ENCODE data around the gene IFITM5.
A peak's percentile ranks its signal among the peaks of the same experiment; 100 is the strongest.
"Not testable (repeated sequence)": the region's sequence is repeated elsewhere in the genome, so short reads cannot be mapped to it uniquely, and the experiment has no call there.

IFITM5 gene

GRCh38 chr11:311013-311748 is 11.9 kb upstream of the IFITM5 start:
- not testable (repeated sequence) for H3K4me3 ChIP-seq (ENCODE audit: low read length); H3K36me3 ChIP-seq (ENCODE audit: control insufficient read depth, insufficient read depth, low read length)

GRCh38 chr11:309979-310572 is 10.8 kb upstream of the IFITM5 start:
- WGBS (ENCODE audit: extremely low coverage, insufficient coverage, low lambda C conversion rate), result no CpG with 5 or more reads among the region's 18 CpGs
- H2BK15ac ChIP-seq (replicated peaks; ENCODE audit: low read depth); H2BK120ac ChIP-seq (ENCODE audit: low read depth, low read length); H3K4me2 ChIP-seq (ENCODE audit: low read length); H3K4me3 ChIP-seq (ENCODE audit: low read length); H3K4ac ChIP-seq (ENCODE audit: low read depth, low read length); H3K79me1 ChIP-seq (ENCODE audit: low read length); H2BK5ac ChIP-seq (ENCODE audit: low read length); H4K5ac ChIP-seq (ENCODE audit: low read length); H3K27me3 ChIP-seq (ENCODE audit: insufficient read depth, low read length, poor library complexity); H2AK5ac ChIP-seq (ENCODE audit: low read length); H3K23ac ChIP-seq (ENCODE audit: low read length); H3K36me3 ChIP-seq (ENCODE audit: control insufficient read depth, insufficient read depth, low read length); H4K8ac ChIP-seq (ENCODE audit: low read depth, low read length); H3K18ac ChIP-seq (ENCODE audit: low read length); DNase-seq: not testable (repeated sequence)
- Histone ChIP-seq H3K27ac (ENCODE audit: low read depth, low read length) (peak overlapping the region; percentile 51), H3K79me2 (ENCODE audit: control insufficient read depth, insufficient read depth, low read length) (peaks cover 17% of the 10 kb centered on the region), H3K4me1 (ENCODE audit: control insufficient read depth, low read depth, low read length) (peaks cover 17% of the 10 kb centered on the region), H3K9ac (ENCODE audit: low read length) (peak overlapping the region; percentile 22), H3K56ac (ENCODE audit: low read length) (peak overlapping the region; percentile 73)

More at GRCh38 chr11:311013-311748, 11.9 kb upstream of the IFITM5 start:
- not testable (repeated sequence) for H2BK15ac ChIP-seq (replicated peaks; ENCODE audit: low read depth); H2BK5ac ChIP-seq (ENCODE audit: low read length); H3K4me2 ChIP-seq (ENCODE audit: low read length); H3K18ac ChIP-seq (ENCODE audit: low read length); H3K79me1 ChIP-seq (ENCODE audit: low read length); H2AK5ac ChIP-seq (ENCODE audit: low read length); DNase-seq; H3K23ac ChIP-seq (ENCODE audit: low read length); H4K5ac ChIP-seq (ENCODE audit: low read length); H3K27ac ChIP-seq (ENCODE audit: low read depth, low read length); H3K56ac ChIP-seq (ENCODE audit: low read length); H3K27me3 ChIP-seq (ENCODE audit: insufficient read depth, low read length, poor library complexity); H4K8ac ChIP-seq (ENCODE audit: low read depth, low read length); H3K9ac ChIP-seq (ENCODE audit: low read length); H2BK120ac ChIP-seq (ENCODE audit: low read depth, low read length)
- Histone ChIP-seq H3K4me1 (ENCODE audit: control insufficient read depth, low read depth, low read length) (peaks cover 14% of the 10 kb centered on the region), H3K79me2 (ENCODE audit: control insufficient read depth, insufficient read depth, low read length) (peaks cover 28% of the 10 kb centered on the region), H3K4ac (ENCODE audit: low read depth, low read length) (peak overlapping the region; percentile 39)
- no CpG with 5 or more reads among the region's 71 CpGs for WGBS (ENCODE audit: extremely low coverage, insufficient coverage, low lambda C conversion rate)

GRCh38 chr11:308740-309665 is 9.7 kb upstream of the IFITM5 start:
- not testable (repeated sequence) for DNase-seq; H3K36me3 ChIP-seq (ENCODE audit: control insufficient read depth, insufficient read depth, low read length); H2BK120ac ChIP-seq (ENCODE audit: low read depth, low read length); H3K23ac ChIP-seq (ENCODE audit: low read length); H3K4me3 ChIP-seq (ENCODE audit: low read length); H2BK5ac ChIP-seq (ENCODE audit: low read length); H2BK15ac ChIP-seq (replicated peaks; ENCODE audit: low read depth); H4K5ac ChIP-seq (ENCODE audit: low read length); H3K79me1 ChIP-seq (ENCODE audit: low read length); H3K27me3 ChIP-seq (ENCODE audit: insufficient read depth, low read length, poor library complexity); H3K79me2 ChIP-seq (ENCODE audit: control insufficient read depth, insufficient read depth, low read length); H3K18ac ChIP-seq (ENCODE audit: low read length); H4K8ac ChIP-seq (ENCODE audit: low read depth, low read length)
- Histone ChIP-seq H3K9ac (ENCODE audit: low read length) (peak overlapping the region; percentile 22), H3K4ac (ENCODE audit: low read depth, low read length) (peak overlapping the region; percentile 6), H3K4me2 (ENCODE audit: low read length) (peak overlapping the region; percentile 13), H2AK5ac (ENCODE audit: low read length) (peak overlapping the region; percentile 62), H3K27ac (ENCODE audit: low read depth, low read length) (peak overlapping the region; percentile 46), H3K4me1 (ENCODE audit: control insufficient read depth, low read depth, low read length) (peaks cover 17% of the 10 kb centered on the region), H3K56ac (ENCODE audit: low read length) (peak overlapping the region; percentile 76)
- WGBS (ENCODE audit: extremely low coverage, insufficient coverage, low lambda C conversion rate), result no CpG with 5 or more reads among the region's 24 CpGs

- not testable (repeated sequence) for H3K4me3 ChIP-seq (ENCODE audit: low read length); H3K36me3 ChIP-seq (ENCODE audit: control insufficient read depth, insufficient read depth, low read length); H4K8ac ChIP-seq (ENCODE audit: low read depth, low read length); H3K79me1 ChIP-seq (ENCODE audit: low read length); H4K5ac ChIP-seq (ENCODE audit: low read length); H2BK120ac ChIP-seq (ENCODE audit: low read depth, low read length); H3K27me3 ChIP-seq (ENCODE audit: insufficient read depth, low read length, poor library complexity); H3K79me2 ChIP-seq (ENCODE audit: control insufficient read depth, insufficient read depth, low read length); H3K4ac ChIP-seq (ENCODE audit: low read depth, low read length); H3K18ac ChIP-seq (ENCODE audit: low read length); H3K23ac ChIP-seq (ENCODE audit: low read length)
- H3K9ac ChIP-seq (ENCODE audit: low read length), result peak within 1 kb of the TSS; percentile 68
- no CpG with 5 or more reads among the region's 28 CpGs for WGBS (ENCODE audit: extremely low coverage, insufficient coverage, low lambda C conversion rate)
- peak within 1 kb of the TSS; percentile 4 for H2BK15ac ChIP-seq (replicated peaks; ENCODE audit: low read depth)
- H3K27ac ChIP-seq (ENCODE audit: low read depth, low read length), result peak within 1 kb of the TSS; percentile 58
- peak within 1 kb of the TSS; percentile 87 for H2AK5ac ChIP-seq (ENCODE audit: low read length)
- peaks cover 14% of the 10 kb centered on the region for H3K4me1 ChIP-seq (ENCODE audit: control insufficient read depth, low read depth, low read length)
- peak within 1 kb of the TSS; percentile 39 for H3K4me2 ChIP-seq (ENCODE audit: low read length)
- DNase-seq, result peak; percentile 90
- H3K56ac ChIP-seq (ENCODE audit: low read length), result peak within 1 kb of the TSS; percentile 89
- H2BK5ac ChIP-seq (ENCODE audit: low read length), result peak within 1 kb of the TSS; percentile 80
These were observed 8.7 kb upstream of the IFITM5 start, which contains the start of gene IFITM2 for GRCh38 chr11:307766-308708. Gene IFITM2 (plus strand): TSS chr11:307816. CDS start chr11:308193, 377 bp downstream.
